WTC11 (cell line): ENCODE data around the gene GATD1. TPM values are rescaled to one million over a fixed set of nuclear protein-coding genes. Genes with fewer than 3 reads are reported as not detected.
A peak's percentile ranks its signal among the peaks of the same experiment; 100 is the strongest.

Experiments used
- ATAC-seq: fragments of 200-7000 bp; cut with Tn5 transposase; 2 replicates; pipeline ENCODE4 v1.10.0; 2021; ENCODE audit warnings: mild to moderate bottlenecking, moderate library complexity
- CTCF ChIA-PET: fragments of 300-600 bp; sonication (Branson Sonifier 250); formaldehyde crosslinking; loops from one replicate; lab custom pipeline; 2021; ENCODE audit warnings: antibody characterized with exemption; lab: Charles Lee
- POLR2A ChIA-PET: fragments of 350-600 bp; sonication (Branson Sonifier 250); formaldehyde crosslinking; loops from one replicate; lab custom pipeline; 2021; ENCODE audit warnings: antibody characterized with exemption; lab: Charles Lee
- DNase-seq: peaks from one replicate; pipeline ENCODE4 v3.0.0; 2021; ENCODE audit warnings: low spot score
- H3K27ac Mint-ChIP-seq: 2 replicates; pipeline ENCODE4 v1.8.0; 2021; ENCODE audit warnings: mixed read lengths
- H3K27me3 Mint-ChIP-seq: 2 replicates; pipeline ENCODE4 v1.8.0; 2021; ENCODE audit warnings: low read depth, mild to moderate bottlenecking, moderate library complexity, mixed read lengths
- H3K36me3 Mint-ChIP-seq: 2 replicates; pipeline ENCODE4 v1.8.0; 2021; ENCODE audit warnings: mixed read lengths
- H3K4me1 Mint-ChIP-seq: 2 replicates; pipeline ENCODE4 v1.8.0; 2022; ENCODE audit warnings: mixed read lengths
- H3K4me3 Mint-ChIP-seq: 2 replicates; pipeline ENCODE4 v1.8.0; 2021; ENCODE audit warnings: mild to moderate bottlenecking, moderate library complexity, mixed read lengths
- H3K9me3 Mint-ChIP-seq: 2 replicates; pipeline ENCODE4 v1.8.0; 2021; ENCODE audit warnings: mixed read lengths
- CREM ChIP-seq: sonication (generic); formaldehyde crosslinking; IDR thresholded peaks from 2 replicates; pipeline ENCODE4 v1.8.1; 2022; ENCODE audit warnings: mild to moderate bottlenecking, missing genetic modification reagents, moderate library complexity
- GABPB1 ChIP-seq: sonication (generic); formaldehyde crosslinking; IDR thresholded peaks from 2 replicates; pipeline ENCODE4 v1.8.1; 2023; ENCODE audit warnings: mild to moderate bottlenecking, missing genetic modification reagents
- JAZF1 ChIP-seq: fragments of 250-450 bp; sonication (Bioruptor Pico); IDR thresholded peaks from 2 replicates; pipeline ENCODE4 v1.9.0; 2021; ENCODE audit warnings: moderate library complexity, mild to moderate bottlenecking, inconsistent platforms
- RORB ChIP-seq: fragments of 250-450 bp; sonication (Bioruptor Pico); IDR thresholded peaks from 2 replicates; pipeline ENCODE4 v1.9.0; 2021; ENCODE audit warnings: mild to moderate bottlenecking
- TEAD1 ChIP-seq: sonication (generic); formaldehyde crosslinking; IDR thresholded peaks from 2 replicates; pipeline ENCODE4 v1.8.0; 2022; ENCODE audit warnings: mild to moderate bottlenecking, missing genetic modification reagents
- TP53 ChIP-seq: sonication (generic); formaldehyde crosslinking; IDR thresholded peaks from 2 replicates; pipeline ENCODE4 v1.8.1; 2023; ENCODE audit warnings: mild to moderate bottlenecking, missing genetic modification reagents
- ZNF219 ChIP-seq: sonication (generic); formaldehyde crosslinking; IDR thresholded peaks from 2 replicates; pipeline ENCODE4 v1.8.0; 2023; ENCODE audit warnings: missing genetic modification reagents, mild to moderate bottlenecking, borderline replicate concordance
- total RNA-seq: library from RNA; stranded (reverse); gene quantifications from 3 replicates; pipeline ENCODE4 v1.2.3, GENCODE V29; 2021
- TF ChIP-seq, protein P1 (sequence below): sonication (generic); formaldehyde crosslinking; IDR thresholded peaks from 2 replicates; pipeline ENCODE4 v1.8.1; 2023; ENCODE audit warnings: mild to moderate bottlenecking, moderate library complexity, missing genetic modification reagents
- TF ChIP-seq, protein P2 (sequence below): fragments of 250-450 bp; sonication (Bioruptor Pico); IDR thresholded peaks from 2 replicates; pipeline ENCODE4 v1.9.0; 2021; ENCODE audit warnings: mild to moderate bottlenecking, borderline replicate concordance
- TF ChIP-seq, protein P3 (sequence below): sonication (generic); formaldehyde crosslinking; IDR thresholded peaks from 2 replicates; pipeline ENCODE4 v1.8.1; 2023; ENCODE audit warnings: mild to moderate bottlenecking, missing genetic modification reagents, moderate library complexity
- TF ChIP-seq, protein P4 (sequence below): fragments of 250-450 bp; sonication (Bioruptor Pico); IDR thresholded peaks from 2 replicates; pipeline ENCODE4 v1.9.0; 2021; ENCODE audit warnings: moderate library complexity, mild to moderate bottlenecking, inconsistent platforms, borderline replicate concordance
- TF ChIP-seq, protein P5 (sequence below): sonication (generic); formaldehyde crosslinking; conservative IDR thresholded peaks from 2 replicates; pipeline ENCODE4 v1.8.1; 2022; ENCODE audit warnings: mild to moderate bottlenecking, missing genetic modification reagents
- TF ChIP-seq, protein P6 (sequence below): sonication (generic); formaldehyde crosslinking; IDR thresholded peaks from 2 replicates; pipeline ENCODE4 v1.8.1; 2022; ENCODE audit warnings: missing genetic modification reagents, borderline replicate concordance
- TF ChIP-seq, protein P7 (sequence below): sonication (generic); formaldehyde crosslinking; IDR thresholded peaks from 2 replicates; pipeline ENCODE4 v1.8.1; 2023; ENCODE audit warnings: mild to moderate bottlenecking, missing genetic modification reagents, moderate library complexity
- TF ChIP-seq, protein P8 (sequence below): sonication (generic); formaldehyde crosslinking; IDR thresholded peaks from 2 replicates; pipeline ENCODE4 v1.8.0; 2022; ENCODE audit warnings: mild to moderate bottlenecking, missing genetic modification reagents
- TF ChIP-seq, protein P9 (sequence below): sonication (generic); formaldehyde crosslinking; IDR thresholded peaks from 2 replicates; pipeline ENCODE4 v1.8.0; 2022; ENCODE audit warnings: mild to moderate bottlenecking, missing genetic modification reagents

GATD1 gene
- total RNA-seq, 1 experiment from 2014 or later, result 87.6 TPM

DNA sequence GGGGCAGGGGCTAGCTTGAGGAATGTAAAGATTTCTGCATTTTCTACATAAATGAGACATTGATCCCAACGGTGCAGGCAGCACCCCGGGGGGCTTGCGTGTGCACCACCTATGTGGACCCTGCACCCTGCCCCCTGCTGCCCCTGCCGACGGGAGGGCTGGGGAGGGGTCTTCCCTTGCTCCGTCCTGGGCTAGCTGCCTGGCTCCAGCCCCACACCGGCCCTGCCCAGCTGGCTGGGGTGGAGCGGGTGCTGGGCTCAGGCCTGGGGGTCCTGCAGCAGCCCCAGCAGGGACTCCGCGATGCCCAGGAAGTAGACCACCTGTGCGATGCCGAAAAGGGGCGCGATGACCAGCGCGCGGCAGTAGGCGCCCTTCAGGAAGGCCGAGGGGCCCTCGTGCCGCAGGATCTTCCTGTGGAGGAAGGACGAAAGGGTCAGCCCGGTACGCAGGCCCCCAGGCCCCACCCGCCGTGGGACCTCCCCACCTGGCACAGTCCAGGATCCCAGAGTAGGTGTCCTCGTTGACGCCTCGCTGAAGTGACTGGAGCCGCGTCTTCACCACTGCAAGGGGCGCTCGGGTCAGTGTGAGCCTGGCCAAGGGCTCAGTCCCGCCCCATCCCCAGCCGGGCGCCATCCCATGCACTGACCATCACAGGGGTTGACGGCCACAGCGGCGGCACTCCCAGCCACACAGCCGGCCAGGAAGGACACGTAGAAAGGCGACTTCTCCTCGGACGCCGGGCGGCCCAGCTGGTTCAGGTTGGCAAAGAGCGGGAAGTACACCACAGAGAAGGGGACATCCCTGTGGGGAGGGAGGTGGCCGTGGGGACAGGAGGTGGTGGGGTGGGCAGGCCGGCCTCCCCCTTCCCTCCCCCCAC lies 14.6 kb upstream of the GATD1 start:
- ChIA-PET POLR2A (interaction anchor here (1.6 kb wide), 1 partner anchor 9 kb away, joined by 5 read pairs; no protein-coding TSS in a partner anchor), CTCF (interaction anchor here (2.5 kb wide), 1 partner anchor 56 kb away, joined by 8 read pairs; no protein-coding TSS in a partner anchor)
- Mint-ChIP-seq H3K4me1 (peaks cover 20% of the 10 kb centered on the region), H3K27me3 (no peaks in the 10 kb centered on the region), H3K36me3 (no peaks in the 10 kb centered on the region), H3K9me3 (no peaks in the 10 kb centered on the region), H3K4me3 (no peak overlapping the region), H3K27ac (no peak overlapping the region)
- no peak for ATAC-seq
- TF ChIP-seq JAZF1 (no peak), RORB (CRISPR knock-in tag) (no peak), TEAD1 (no peak)
- TF ChIP-seq, protein P1, sequence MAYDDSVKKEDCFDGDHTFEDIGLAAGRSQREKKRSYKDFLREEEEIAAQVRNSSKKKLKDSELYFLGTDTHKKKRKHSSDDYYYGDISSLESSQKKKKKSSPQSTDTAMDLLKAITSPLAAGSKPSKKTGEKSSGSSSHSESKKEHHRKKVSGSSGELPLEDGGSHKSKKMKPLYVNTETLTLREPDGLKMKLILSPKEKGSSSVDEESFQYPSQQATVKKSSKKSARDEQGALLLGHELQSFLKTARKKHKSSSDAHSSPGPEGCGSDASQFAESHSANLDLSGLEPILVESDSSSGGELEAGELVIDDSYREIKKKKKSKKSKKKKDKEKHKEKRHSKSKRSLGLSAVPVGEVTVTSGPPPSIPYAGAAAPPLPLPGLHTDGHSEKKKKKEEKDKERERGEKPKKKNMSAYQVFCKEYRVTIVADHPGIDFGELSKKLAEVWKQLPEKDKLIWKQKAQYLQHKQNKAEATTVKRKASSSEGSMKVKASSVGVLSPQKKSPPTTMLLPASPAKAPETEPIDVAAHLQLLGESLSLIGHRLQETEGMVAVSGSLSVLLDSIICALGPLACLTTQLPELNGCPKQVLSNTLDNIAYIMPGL (CRISPR knock-in tag), result no peak
- TF ChIP-seq, protein P2, sequence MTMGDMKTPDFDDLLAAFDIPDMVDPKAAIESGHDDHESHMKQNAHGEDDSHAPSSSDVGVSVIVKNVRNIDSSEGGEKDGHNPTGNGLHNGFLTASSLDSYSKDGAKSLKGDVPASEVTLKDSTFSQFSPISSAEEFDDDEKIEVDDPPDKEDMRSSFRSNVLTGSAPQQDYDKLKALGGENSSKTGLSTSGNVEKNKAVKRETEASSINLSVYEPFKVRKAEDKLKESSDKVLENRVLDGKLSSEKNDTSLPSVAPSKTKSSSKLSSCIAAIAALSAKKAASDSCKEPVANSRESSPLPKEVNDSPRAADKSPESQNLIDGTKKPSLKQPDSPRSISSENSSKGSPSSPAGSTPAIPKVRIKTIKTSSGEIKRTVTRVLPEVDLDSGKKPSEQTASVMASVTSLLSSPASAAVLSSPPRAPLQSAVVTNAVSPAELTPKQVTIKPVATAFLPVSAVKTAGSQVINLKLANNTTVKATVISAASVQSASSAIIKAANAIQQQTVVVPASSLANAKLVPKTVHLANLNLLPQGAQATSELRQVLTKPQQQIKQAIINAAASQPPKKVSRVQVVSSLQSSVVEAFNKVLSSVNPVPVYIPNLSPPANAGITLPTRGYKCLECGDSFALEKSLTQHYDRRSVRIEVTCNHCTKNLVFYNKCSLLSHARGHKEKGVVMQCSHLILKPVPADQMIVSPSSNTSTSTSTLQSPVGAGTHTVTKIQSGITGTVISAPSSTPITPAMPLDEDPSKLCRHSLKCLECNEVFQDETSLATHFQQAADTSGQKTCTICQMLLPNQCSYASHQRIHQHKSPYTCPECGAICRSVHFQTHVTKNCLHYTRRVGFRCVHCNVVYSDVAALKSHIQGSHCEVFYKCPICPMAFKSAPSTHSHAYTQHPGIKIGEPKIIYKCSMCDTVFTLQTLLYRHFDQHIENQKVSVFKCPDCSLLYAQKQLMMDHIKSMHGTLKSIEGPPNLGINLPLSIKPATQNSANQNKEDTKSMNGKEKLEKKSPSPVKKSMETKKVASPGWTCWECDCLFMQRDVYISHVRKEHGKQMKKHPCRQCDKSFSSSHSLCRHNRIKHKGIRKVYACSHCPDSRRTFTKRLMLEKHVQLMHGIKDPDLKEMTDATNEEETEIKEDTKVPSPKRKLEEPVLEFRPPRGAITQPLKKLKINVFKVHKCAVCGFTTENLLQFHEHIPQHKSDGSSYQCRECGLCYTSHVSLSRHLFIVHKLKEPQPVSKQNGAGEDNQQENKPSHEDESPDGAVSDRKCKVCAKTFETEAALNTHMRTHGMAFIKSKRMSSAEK (CRISPR knock-in tag), result no peak
- TF ChIP-seq, protein P3, sequence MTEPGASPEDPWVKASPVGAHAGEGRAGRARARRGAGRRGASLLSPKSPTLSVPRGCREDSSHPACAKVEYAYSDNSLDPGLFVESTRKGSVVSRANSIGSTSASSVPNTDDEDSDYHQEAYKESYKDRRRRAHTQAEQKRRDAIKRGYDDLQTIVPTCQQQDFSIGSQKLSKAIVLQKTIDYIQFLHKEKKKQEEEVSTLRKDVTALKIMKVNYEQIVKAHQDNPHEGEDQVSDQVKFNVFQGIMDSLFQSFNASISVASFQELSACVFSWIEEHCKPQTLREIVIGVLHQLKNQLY, result no peak
- DNase-seq, result no peak

DNA sequence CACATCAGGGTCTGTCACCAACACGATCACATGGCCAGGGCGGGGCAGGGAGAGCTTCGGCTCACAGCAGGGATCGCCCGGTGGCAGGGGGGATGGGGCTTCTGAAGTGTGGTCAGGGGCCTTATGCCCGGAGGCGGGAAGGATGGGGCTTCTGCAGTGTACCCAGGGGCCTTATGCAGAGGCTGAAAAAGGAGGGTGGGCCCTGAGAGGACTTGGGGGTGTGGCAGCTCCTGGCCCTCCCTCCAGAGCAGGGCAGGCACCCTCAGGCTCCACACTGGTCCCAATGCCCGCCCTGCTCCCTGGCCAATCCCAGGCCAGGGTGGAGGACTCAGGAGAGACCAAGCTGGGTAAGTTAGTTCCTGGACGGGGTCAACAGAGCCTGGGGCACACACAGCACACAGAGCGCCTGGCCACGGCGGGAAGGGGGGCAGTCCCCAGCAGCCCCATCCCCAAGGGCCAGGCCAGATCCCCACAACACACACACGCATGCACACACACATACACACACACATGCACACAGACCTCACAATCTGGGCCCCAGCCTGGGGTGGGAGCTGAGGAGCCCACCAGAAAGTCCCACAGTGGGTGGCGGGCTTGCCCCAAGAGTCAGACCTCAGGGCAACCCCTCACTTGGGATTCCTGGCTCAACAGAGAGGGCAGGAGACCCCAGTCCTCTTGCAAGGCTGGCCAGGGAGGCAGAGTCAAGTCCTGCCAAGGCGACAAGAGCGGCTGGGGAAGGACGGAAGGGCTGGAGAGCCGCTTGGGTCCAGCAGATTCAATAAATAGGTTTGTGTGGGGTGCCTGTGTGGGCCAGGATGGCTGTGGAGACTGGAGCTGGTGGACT lies 13.7 kb upstream of the GATD1 start:
- H3K36me3 Mint-ChIP-seq, result no peaks in the 10 kb centered on the region
- H3K9me3 Mint-ChIP-seq, result no peaks in the 10 kb centered on the region
- H3K4me3 Mint-ChIP-seq, result no peak overlapping the region; the same call in 1 of the 2 replicates
- ATAC-seq (peak; percentile 82), DNase-seq (peak; percentile 73)
- 0 out of 2 replicates have a peak overlapping the region, but pooled peaks have one; percentile 67 for H3K27ac Mint-ChIP-seq
- peaks cover 10% of the 10 kb centered on the region; the same call in 1 of the 2 replicates for H3K4me1 Mint-ChIP-seq
- CTCF ChIA-PET, result interaction anchor here (0.6 to 2.5 kb wide), 12 partner anchors 12 to 215 kb away, joined by 3 to 9 read pairs (median 4); partner anchors contain the start of genes IRF7, PHRF1 and PNPLA2
- POLR2A ChIA-PET, result interaction anchor here (0.5 to 1.4 kb wide), 7 partner anchors 10 to 64 kb away, joined by 3 to 10 read pairs (median 3); partner anchors contain the start of genes RPLP2 and TSPAN4
- H3K27me3 Mint-ChIP-seq, result no peaks in the 10 kb centered on the region
- TF ChIP-seq, protein P4, sequence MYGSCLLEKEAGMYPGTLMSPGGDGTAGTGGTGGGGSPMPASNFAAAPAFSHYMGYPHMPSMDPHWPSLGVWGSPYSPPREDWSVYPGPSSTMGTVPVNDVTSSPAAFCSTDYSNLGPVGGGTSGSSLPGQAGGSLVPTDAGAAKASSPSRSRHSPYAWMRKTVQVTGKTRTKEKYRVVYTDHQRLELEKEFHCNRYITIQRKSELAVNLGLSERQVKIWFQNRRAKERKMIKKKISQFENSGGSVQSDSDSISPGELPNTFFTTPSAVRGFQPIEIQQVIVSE, result no peak
- TF ChIP-seq, protein P5, sequence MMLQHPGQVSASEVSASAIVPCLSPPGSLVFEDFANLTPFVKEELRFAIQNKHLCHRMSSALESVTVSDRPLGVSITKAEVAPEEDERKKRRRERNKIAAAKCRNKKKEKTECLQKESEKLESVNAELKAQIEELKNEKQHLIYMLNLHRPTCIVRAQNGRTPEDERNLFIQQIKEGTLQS (CRISPR knock-in tag), result no peak
- TF ChIP-seq GABPB1 (CRISPR knock-in tag) (no peak), TP53 (CRISPR knock-in tag) (no peak), CREM (CRISPR knock-in tag) (no peak), ZNF219 (CRISPR knock-in tag) (no peak)
- TF ChIP-seq, protein P6, sequence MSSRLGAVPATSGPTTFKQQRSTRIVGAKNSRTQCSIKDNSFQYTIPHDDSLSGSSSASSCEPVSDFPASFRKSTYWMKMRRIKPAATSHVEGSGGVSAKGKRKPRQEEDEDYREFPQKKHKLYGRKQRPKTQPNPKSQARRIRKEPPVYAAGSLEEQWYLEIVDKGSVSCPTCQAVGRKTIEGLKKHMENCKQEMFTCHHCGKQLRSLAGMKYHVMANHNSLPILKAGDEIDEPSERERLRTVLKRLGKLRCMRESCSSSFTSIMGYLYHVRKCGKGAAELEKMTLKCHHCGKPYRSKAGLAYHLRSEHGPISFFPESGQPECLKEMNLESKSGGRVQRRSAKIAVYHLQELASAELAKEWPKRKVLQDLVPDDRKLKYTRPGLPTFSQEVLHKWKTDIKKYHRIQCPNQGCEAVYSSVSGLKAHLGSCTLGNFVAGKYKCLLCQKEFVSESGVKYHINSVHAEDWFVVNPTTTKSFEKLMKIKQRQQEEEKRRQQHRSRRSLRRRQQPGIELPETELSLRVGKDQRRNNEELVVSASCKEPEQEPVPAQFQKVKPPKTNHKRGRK (CRISPR knock-in tag), result no peak
- TF ChIP-seq, protein P7, sequence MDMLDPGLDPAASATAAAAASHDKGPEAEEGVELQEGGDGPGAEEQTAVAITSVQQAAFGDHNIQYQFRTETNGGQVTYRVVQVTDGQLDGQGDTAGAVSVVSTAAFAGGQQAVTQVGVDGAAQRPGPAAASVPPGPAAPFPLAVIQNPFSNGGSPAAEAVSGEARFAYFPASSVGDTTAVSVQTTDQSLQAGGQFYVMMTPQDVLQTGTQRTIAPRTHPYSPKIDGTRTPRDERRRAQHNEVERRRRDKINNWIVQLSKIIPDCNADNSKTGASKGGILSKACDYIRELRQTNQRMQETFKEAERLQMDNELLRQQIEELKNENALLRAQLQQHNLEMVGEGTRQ (CRISPR knock-in tag), result peak; percentile 61
- TF ChIP-seq, protein P8, sequence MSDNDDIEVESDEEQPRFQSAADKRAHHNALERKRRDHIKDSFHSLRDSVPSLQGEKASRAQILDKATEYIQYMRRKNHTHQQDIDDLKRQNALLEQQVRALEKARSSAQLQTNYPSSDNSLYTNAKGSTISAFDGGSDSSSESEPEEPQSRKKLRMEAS (CRISPR knock-in tag), result 0 out of 2 replicates have a peak, but pooled peaks have one; percentile 25
- TF ChIP-seq, protein P1 (CRISPR knock-in tag), result no peak
- TF ChIP-seq, protein P9, sequence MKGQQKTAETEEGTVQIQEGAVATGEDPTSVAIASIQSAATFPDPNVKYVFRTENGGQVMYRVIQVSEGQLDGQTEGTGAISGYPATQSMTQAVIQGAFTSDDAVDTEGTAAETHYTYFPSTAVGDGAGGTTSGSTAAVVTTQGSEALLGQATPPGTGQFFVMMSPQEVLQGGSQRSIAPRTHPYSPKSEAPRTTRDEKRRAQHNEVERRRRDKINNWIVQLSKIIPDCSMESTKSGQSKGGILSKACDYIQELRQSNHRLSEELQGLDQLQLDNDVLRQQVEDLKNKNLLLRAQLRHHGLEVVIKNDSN (CRISPR knock-in tag), result peak; percentile 38; the same call in 1 of the 2 replicates
